NCI-H748 treated with DMSO at 0.1 percent for 48 hours (cell line): Measurements from ENCODE around the gene MRPL42.
"Not testable (repeated sequence)": the region's sequence is repeated elsewhere in the genome, so short reads cannot be mapped to it uniquely, and the experiment has no call there.

Source experiments
- DNase-seq: peaks from one replicate; lab custom pipeline; 2025; lab: John Stamatoyannopoulos, UW

MRPL42 gene

DNA sequence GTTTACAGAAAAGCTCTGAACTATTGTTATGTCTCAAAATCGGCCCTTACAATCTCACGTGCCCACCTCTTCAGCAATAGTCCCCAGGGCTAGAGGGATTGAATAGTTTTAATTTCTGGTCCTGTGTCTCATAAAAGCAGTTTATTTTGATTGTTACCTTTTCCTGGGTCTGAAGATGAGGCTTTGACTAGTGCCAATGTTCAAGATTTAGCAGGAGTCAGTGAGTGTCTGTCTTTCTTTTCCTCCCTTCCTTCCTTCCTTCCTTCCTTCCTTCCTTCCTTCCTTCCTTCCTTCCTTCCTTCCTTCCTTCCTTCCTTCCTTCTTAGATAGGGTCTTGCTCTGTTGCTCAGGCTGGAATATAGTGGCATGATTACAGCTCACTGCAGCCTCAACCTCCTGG, 80.5 kb downstream of the MRPL42 start:
- DNase-seq: no peak

DNA sequence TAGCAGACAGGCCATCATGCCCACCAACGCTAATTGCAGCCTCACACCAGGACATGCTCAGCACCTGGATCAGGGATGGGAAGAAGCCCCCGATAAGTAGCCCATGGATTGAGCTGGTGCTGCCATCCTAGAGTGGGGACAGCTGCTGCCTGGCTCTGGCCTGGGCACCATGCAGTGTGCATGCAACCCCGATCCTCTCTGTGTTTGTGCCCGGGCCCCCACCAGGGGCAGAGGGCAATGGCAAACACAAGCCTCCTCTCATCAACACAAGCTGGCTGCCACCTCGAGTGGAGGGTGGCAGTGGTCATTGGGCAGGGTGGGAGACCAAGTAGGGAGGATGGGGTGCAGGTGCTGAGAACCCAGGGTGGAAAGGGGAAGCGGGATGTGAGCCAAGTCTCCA, 81.9 kb downstream of the MRPL42 start:
- no peak for DNase-seq

DNA sequence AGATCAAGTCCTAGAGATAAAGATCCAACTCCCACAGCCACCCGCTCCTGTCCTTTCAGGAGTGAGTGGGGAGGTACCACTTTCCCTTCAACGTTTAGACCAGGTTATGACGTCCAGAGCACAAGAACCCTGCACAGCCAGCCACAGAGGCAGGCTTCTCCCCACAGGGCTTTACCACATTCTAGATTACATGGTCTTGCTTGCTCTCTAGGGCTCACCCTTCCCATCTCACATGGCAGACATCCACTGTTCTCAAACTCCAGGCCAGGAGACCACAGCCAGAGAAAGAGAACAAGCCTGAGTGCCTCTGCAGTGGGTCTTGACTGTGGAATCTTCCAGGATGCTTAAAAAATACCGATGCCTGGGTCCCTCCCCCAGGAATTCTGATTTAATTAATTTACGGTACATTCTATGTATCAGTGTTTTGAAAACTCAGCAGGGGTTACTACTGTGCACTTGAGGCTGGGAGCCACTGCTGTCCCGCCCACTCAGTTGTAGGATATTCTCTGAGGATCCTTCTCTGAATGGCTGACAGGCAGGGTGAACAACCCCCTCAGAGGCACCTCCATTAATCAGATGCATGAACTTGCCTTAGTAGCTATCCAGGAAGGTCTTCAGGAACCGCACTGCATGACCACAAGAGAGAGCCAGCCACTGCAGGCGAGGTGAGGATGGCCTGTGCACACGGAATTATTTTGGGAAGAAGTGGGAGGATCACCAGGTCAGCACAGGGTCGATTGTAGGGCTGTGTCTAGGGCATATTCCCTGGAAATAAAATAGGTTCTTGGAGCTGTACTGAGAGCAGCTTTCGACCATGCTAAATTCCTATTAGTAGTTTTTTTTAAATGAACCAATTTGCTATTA, 83.7 kb downstream of the MRPL42 start:
- no peak for DNase-seq

DNA sequence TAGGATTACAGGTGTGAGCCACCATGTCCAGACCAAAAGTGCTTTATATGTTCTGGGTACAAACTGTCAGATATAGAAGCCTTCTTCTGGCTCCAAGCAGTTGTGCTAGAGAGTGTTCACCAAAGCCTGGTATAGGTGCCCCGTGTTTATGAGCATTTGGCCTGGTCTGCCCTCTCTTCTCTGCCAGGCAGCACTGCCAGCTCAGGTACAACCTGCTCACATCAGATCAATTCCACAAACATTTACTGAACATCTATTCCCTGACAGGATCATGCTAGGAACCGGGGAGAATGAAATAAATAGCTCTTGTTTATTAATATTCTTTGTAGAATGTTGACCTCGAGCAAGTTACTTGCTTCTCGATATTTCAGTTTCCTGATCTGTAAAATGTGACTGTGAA, 85.1 kb downstream of the MRPL42 start:
- no peak for DNase-seq

DNA sequence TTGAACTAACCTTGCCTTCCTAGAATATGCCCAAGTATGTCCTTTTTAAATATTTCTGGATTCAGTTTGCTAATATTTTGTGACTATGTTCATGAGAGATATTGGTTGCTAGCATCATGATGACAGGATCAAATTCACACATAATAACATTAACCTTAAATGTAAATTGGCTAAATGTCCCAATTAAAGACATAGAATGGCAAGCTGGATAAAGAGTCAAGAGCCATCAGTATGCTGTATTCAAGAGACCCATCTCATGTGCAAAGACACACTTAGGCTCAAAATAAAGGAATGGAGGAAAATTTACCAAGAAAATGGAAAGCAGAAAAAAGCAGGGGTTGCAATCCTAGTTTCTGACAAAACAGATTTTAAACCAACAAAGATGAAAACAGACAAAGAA, 90.6 kb downstream of the MRPL42 start:
- not testable (repeated sequence) for DNase-seq

DNA sequence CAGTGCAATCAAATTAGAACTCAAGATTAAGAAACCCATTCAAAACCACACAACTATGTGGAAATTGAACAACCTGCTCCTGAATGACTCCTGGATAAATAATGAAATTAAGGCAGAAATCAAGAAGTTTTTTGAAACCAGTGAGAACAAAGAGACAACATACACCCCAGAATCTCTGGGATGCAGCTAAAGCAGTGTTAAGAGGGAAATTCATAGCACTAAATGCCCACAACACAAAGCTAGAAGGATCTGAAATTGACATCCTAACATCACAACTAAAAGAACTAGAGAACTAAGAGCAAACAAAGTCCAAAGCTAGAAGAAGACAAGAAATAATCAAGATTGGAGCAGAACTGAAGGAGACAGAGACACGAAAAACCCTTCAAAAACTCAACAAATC, 91.4 kb downstream of the MRPL42 start:
- DNase-seq: not testable (repeated sequence)

DNA sequence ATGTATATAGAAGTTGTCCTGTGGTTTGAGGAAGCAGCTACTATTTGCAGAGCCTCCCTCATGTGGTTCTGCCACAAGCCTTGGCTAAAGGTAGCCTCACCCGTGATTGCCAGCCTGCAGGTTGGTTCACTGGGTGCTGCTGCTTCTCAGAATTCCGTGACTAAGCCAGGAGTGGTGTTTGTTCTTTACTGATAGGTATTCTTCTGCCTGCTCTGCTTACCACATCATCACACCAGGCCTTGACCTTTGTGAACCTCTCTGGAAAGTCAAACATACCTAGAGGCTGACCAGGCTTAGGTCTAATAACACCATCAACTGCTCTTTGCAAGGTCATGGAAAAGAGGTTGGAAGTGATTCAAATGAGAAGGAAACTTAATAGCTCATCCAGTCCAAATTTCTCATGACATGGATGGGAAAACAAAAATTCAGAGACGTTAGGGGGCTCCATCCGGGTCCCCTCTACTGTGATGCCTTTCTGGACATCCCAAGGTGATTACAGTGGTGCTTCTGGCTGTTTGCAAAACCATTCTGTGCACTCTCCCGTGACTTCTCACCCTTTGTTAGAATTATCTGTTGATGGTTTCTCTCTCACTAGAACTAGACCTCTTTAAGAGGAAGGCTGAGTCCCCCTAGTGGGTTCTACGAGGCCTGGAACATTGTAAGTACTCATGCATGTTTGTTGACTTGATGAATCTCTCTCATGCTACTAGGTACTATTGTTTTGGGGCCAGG, 96.7 kb downstream of the MRPL42 start:
- no peak for DNase-seq

DNA sequence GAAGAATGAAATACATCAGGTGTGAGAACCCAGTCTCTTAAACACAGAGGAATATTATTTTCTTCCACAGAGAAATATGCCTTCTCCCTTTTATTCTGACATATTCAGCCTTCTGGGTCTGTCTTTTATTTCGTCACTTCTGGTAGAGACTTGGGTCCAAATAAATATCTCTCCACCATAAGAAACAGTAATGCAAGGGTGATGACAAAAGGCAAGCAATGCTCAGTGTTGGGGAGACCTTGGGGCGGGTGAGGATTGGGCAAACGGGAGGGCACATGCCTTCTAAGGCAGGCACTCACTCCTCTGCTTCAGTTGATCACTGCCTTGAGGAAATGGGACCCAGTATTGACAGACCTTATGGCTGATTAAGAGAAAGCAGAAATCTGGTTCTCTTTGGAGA, 98.4 kb downstream of the MRPL42 start:
- DNase-seq: no peak
